ENCODE results near the gene NFE2L2. TPM values are rescaled to one million over a fixed set of nuclear protein-coding genes. Genes with fewer than 3 reads are reported as not detected.
A peak's percentile ranks its signal among the peaks of the same experiment; 100 is the strongest.

Gene NFE2L2
- total and polyA plus RNA-seq, 2 donors (not counting 1 experiment from before 2014, with no cell fraction given) = 16.8 to 93.6 TPM

GRCh38 chr2:177217247-177217843 lies 47.2 kb downstream of the NFE2L2 start:
- no peak overlapping the region for H3K4me3 Mint-ChIP-seq
- ChIA-PET POLR2A (interaction anchor here (0.6 kb wide), 1 partner anchor 176 kb away, joined by 4 read pairs; no protein-coding TSS in a partner anchor), CTCF (interaction anchor here (0.6 to 2.1 kb wide), 3 partner anchors 23 to 53 kb away, joined by 3 to 14 read pairs (median 3); partner anchors contain the start of gene NFE2L2)
- Histone ChIP-seq H3K9me3 (ENCODE audit: control extremely low read depth in 1 of 3, control insufficient read depth in 2 of 3, insufficient read depth in 1 of 3, low read length in 2 of 3) (no peaks in the 10 kb centered on the region), H3K27ac (ENCODE audit: low read length in 2 of 2) (peak overlapping the region in 1 of 2 donors; percentile 42), H3K27me3 (replicated peaks in 1 of 4; ENCODE audit: control extremely low read depth in 1 of 4, control insufficient read depth in 3 of 4, insufficient read depth in 4 of 4, low read length in 3 of 4) (no peaks in the 10 kb centered on the region), H3K4me1 (ENCODE audit: control insufficient read depth in 2 of 2, insufficient read depth in 2 of 2, low read length in 2 of 2) (peaks cover 21 to 24% of the 10 kb centered on the region in 2 donors), H4K20me1 (ENCODE audit: control insufficient read depth, insufficient read depth, low read length, poor library complexity, severe bottlenecking) (peaks cover 61% of the 10 kb centered on the region), H3K36me3 (replicated peaks in 1 of 2; ENCODE audit: control extremely low read depth in 1 of 2, control insufficient read depth in 1 of 2, extremely low read depth in 1 of 2, insufficient read depth in 2 of 2, low read length in 1 of 2) (peaks cover 14 to 71% of the 10 kb centered on the region in 2 experiments), H3K9ac (ENCODE audit: low read length) (no peak overlapping the region), H3K4me2 (replicated peaks; ENCODE audit: low read depth, low read length, poor library complexity, severe bottlenecking) (no peak overlapping the region), H3K4me3 (ENCODE audit: control extremely low read depth in 1 of 5, extremely low read depth in 1 of 5, insufficient read depth in 1 of 5, low read depth in 2 of 5, low read length in 4 of 5) (no peak overlapping the region), H2AFZ (ENCODE audit: insufficient read depth, low read depth, low read length, poor library complexity, severe bottlenecking) (no peak overlapping the region), H3K79me2 (ENCODE audit: control insufficient read depth, insufficient read depth, low read length) (peaks cover 62% of the 10 kb centered on the region)
- TF ChIP-seq EZH2 (IDR thresholded peaks at IDR 0.05; ENCODE audit: borderline replicate concordance, insufficient read depth, low read depth, low read length, poor library complexity, severe bottlenecking) = no peak
- TF ChIP-seq CTCF (IDR thresholded peaks at IDR 0.05) = no peak
- no peaks in the 10 kb centered on the region for H3K27me3 Mint-ChIP-seq
- 88% methylated on average over 2 of the region's 5 CpGs for WGBS (ENCODE audit: insufficient coverage)
- no peak overlapping the region for H3K27ac Mint-ChIP-seq
- ATAC-seq (ENCODE audit: low read depth) (no peak), DNase-seq (no peak)
- H3K4me1 Mint-ChIP-seq = peaks cover 42% of the 10 kb centered on the region
- intact Hi-C loops (cut with micrococcal nuclease) = no loop called here
- H3K9me3 Mint-ChIP-seq (ENCODE audit: insufficient read depth) = no peaks in the 10 kb centered on the region
